Measurements from ENCODE around the gene CD40LG.

CD40LG gene

GRCh38 chrX:136608295-136608933 is 39.5 kb upstream of the CD40LG start:
- Histone ChIP-seq H3K4me2 (ENCODE audit: low read length) (no peak overlapping the region), H3K4me3 (ENCODE audit: low read depth, low read length) (no peak overlapping the region), H3K27ac (no peak overlapping the region), H3K79me2 (no peaks in the 10 kb centered on the region), H3K27me3 (ENCODE audit: control insufficient read depth, insufficient read depth, low read length) (no peaks in the 10 kb centered on the region), H3K4me1 (no peaks in the 10 kb centered on the region), H3K9me3 (ENCODE audit: control insufficient read depth, low read length) (no peaks in the 10 kb centered on the region), H2AFZ (no peak overlapping the region), H3K9ac (no peak overlapping the region), H3K36me3 (ENCODE audit: control insufficient read depth, insufficient read depth, low read length) (no peaks in the 10 kb centered on the region)
- no peak for TF ChIP-seq CTCF (IDR thresholded peaks at IDR 0.05)

- H3K27me3 ChIP-seq (ENCODE audit: control insufficient read depth, insufficient read depth, low read length) = no peaks in the 10 kb centered on the region
- TF ChIP-seq CTCF (IDR thresholded peaks at IDR 0.05) = no peak
- H3K4me2 ChIP-seq (ENCODE audit: low read length) = no peak overlapping the region
- no peak overlapping the region for H3K4me3 ChIP-seq (ENCODE audit: low read depth, low read length)
- no peaks in the 10 kb centered on the region for H3K4me1 ChIP-seq
- no peaks in the 10 kb centered on the region for H3K9me3 ChIP-seq (ENCODE audit: control insufficient read depth, low read length)
- no peaks in the 10 kb centered on the region for H3K79me2 ChIP-seq
- no peak overlapping the region for H3K9ac ChIP-seq
- H3K27ac ChIP-seq = no peak overlapping the region
- no peaks in the 10 kb centered on the region for H3K36me3 ChIP-seq (ENCODE audit: control insufficient read depth, insufficient read depth, low read length)
- H2AFZ ChIP-seq = no peak overlapping the region
These were observed 30.8 kb upstream of the CD40LG start for GRCh38 chrX:136616987-136617685.

GRCh38 chrX:136619899-136620505 is 28.0 kb upstream of the CD40LG start:
- H3K79me2 ChIP-seq = no peaks in the 10 kb centered on the region
- H3K27ac ChIP-seq = no peak overlapping the region
- H2AFZ ChIP-seq = no peak overlapping the region
- no peak overlapping the region for H3K4me3 ChIP-seq (ENCODE audit: low read depth, low read length)
- no peaks in the 10 kb centered on the region for H3K9me3 ChIP-seq (ENCODE audit: control insufficient read depth, low read length)
- no peak overlapping the region for H3K4me2 ChIP-seq (ENCODE audit: low read length)
- no peak for TF ChIP-seq CTCF (IDR thresholded peaks at IDR 0.05)
- no peaks in the 10 kb centered on the region for H3K4me1 ChIP-seq
- no peaks in the 10 kb centered on the region for H3K36me3 ChIP-seq (ENCODE audit: control insufficient read depth, insufficient read depth, low read length)
- H3K27me3 ChIP-seq (ENCODE audit: control insufficient read depth, insufficient read depth, low read length) = no peaks in the 10 kb centered on the region
- no peak overlapping the region for H3K9ac ChIP-seq

GRCh38 chrX:136620780-136621179 is 27.2 kb upstream of the CD40LG start:
- Histone ChIP-seq H3K4me1 (no peaks in the 10 kb centered on the region), H3K4me3 (ENCODE audit: low read depth, low read length) (no peak overlapping the region), H3K27ac (no peak overlapping the region), H3K4me2 (ENCODE audit: low read length) (no peak overlapping the region), H3K9ac (no peak overlapping the region), H3K79me2 (no peaks in the 10 kb centered on the region), H3K9me3 (ENCODE audit: control insufficient read depth, low read length) (no peaks in the 10 kb centered on the region), H3K27me3 (ENCODE audit: control insufficient read depth, insufficient read depth, low read length) (no peaks in the 10 kb centered on the region), H2AFZ (no peak overlapping the region), H3K36me3 (ENCODE audit: control insufficient read depth, insufficient read depth, low read length) (no peaks in the 10 kb centered on the region)
- TF ChIP-seq CTCF (IDR thresholded peaks at IDR 0.05) = no peak
